Psoas muscle (tissue), 8 donors: ENCODE results near the gene NSL1. TPM values are rescaled to one million over a fixed set of nuclear protein-coding genes. Genes with fewer than 3 reads are reported as not detected.
"Not testable (repeated sequence)": the region's sequence is repeated elsewhere in the genome, so short reads cannot be mapped to it uniquely, and the experiment has no call there.

Source experiments
- ATAC-seq, 4 donors: fragments of 200-7000 bp; cut with Tn5 transposase; one replicate each; pipeline ENCODE4 v1.9.1; 2020; ENCODE audit warnings: moderate library complexity in 3 of 4, mild to moderate bottlenecking in 2 of 4
- DNase-seq, 2 donors: peaks; one replicate each; pipeline ENCODE4 v3.0.0-alpha.2; 2020
- H3K27ac ChIP-seq: fragments of 200-600 bp; one replicate; pipeline ENCODE4 v1.8.0; 2022
- H3K27me3 ChIP-seq, 3 donors: fragments of 200-600 bp in 1 of 3; one replicate each; pipeline versions ENCODE4 v1.6.1 to v1.8.0; 2013 to 2022; ENCODE audit warnings: low read length in 2 of 3, mild to moderate bottlenecking in 2 of 3, moderate library complexity in 1 of 3; ENCODE audit not compliant: insufficient read depth in 3 of 3
- H3K36me3 ChIP-seq, 2 donors: fragments of 200-600 bp in 1 of 2; one replicate each; pipeline versions ENCODE4 v1.6.1 to v1.8.0; 2013 to 2022; ENCODE audit warnings: low read depth in 1 of 2, mild to moderate bottlenecking in 1 of 2, moderate library complexity in 1 of 2; ENCODE audit not compliant: insufficient read depth in 1 of 2
- H3K4me1 ChIP-seq: fragments of 200-600 bp; one replicate; pipeline ENCODE4 v1.8.0; 2022
- H3K4me3 ChIP-seq: fragments of 200-600 bp; one replicate; pipeline ENCODE4 v1.8.0; 2022; ENCODE audit warnings: mild to moderate bottlenecking
- H3K9me3 ChIP-seq: fragments of 200-600 bp; one replicate; pipeline ENCODE4 v1.8.0; 2022
- WGBS, 3 donors: extraction: QIAGEN DNeasy Blood & Tissue Kit; methylation state at CpG; one replicate each; pipeline versions ENCODE4 v1.1.6 to v1.1.7; 2013; 5-methylcytosine and 5-hydroxymethylcytosine counted together
- intact Hi-C, 2 donors: fragments of 100-400 bp; cut with DNase I; formaldehyde crosslinking; loops; one replicate each; pipeline versions ENCODE4 v1.11.0 to v1.14.2; 2022
- polyA plus RNA-seq, 3 donors: library from polyadenylated mRNA; stranded (reverse); fragments of 200-250 nt; gene quantifications; one replicate each; pipeline ENCODE4 v1.2.3, GENCODE V29; 2013
- total RNA-seq, 4 donors: library from RNA; stranded (reverse); fragmentation: NEBNext Ultra II Directional in 2 of 4; extraction: Animal tissue kit (Norgen Biotek cat#: 25700) in 2 of 4; gene quantifications; one replicate each; pipeline versions ENCODE4 v1.2.1 to v1.2.4, GENCODE V29; 2021 to 2023
- TF ChIP-seq, protein P1 (sequence below): fragments of 200-600 bp; IDR thresholded peaks from one replicate; pipeline ENCODE4 v1.8.0; 2022; ENCODE audit warnings: antibody characterized with exemption
- donor health status: healthy with polysubstance abuse.
- donor health status: DM: no; HTN: no; CAD: no; lungs with moderate emphysema.
- donor health status: Bipolar disorder and iron deficiency.
- donor health status: healthy.
- donor health status: DM: yes; HTN: yes; CAD: no.
- donor health status: DM: no; HTN: no; CAD: no.
- donor health status: DM: no; HTN: no; CAD: no.
- donor health status: DM: yes; HTN: yes; CAD: no.

NSL1 gene
- total and polyA plus RNA-seq, 7 donors = 13.2 to 34.5 (median 18.6) TPM

DNA sequence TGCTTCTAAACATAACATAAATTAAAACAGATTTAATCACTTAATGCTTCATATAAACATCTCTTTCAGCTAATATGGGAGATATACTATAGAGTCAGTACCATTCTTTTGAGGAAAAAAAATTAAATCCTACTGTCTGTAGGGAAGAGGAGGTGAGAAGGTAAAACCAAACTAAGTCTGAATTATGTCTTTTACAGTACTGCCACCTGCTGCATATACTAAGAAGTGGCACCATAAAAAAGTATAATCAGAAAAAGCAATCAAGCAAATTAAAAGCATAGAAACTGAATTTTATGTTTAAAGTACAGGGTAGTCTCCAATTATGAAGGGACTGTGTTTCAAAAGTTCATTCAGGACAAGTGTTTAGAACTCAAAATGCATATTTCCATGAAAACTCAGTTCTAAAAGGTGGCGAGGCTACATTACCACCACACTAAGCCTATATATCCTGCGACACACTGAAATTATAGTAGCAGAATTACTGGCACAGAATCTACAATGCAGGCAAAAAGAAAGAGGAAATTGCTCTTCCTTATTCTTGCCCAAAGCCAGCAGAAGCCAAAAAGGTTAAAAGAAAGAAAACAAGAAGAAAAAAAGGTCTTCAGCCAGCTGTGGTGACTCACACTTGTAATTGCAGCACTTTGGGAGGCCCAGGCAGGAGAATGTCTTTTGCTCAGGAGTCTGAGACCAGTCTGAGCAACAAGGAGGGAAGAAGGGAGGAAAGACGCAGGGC is 9.0 kb downstream of the NSL1 start:
- intact Hi-C loops = loop anchor here in 1 of 2 donors (2.0 to 5.0 kb wide), 2 partner anchors 118 to 305 kb away; no protein-coding TSS in a partner anchor
- WGBS, 3 donors = 91 to 94% (median 94%) methylated on average over 3 of the region's 3 CpGs
- peaks cover 0 to 74% of the 10 kb centered on the region in 2 donors for H3K36me3 ChIP-seq
- H3K27ac ChIP-seq = no peak overlapping the region
- H3K27me3 ChIP-seq = no peaks in the 10 kb centered on the region
- no peaks in the 10 kb centered on the region for H3K9me3 ChIP-seq
- ATAC-seq = peak in 2 of 4 donors; percentile 27 to 63
- H3K4me3 ChIP-seq = no peak overlapping the region
- TF ChIP-seq, protein P1, sequence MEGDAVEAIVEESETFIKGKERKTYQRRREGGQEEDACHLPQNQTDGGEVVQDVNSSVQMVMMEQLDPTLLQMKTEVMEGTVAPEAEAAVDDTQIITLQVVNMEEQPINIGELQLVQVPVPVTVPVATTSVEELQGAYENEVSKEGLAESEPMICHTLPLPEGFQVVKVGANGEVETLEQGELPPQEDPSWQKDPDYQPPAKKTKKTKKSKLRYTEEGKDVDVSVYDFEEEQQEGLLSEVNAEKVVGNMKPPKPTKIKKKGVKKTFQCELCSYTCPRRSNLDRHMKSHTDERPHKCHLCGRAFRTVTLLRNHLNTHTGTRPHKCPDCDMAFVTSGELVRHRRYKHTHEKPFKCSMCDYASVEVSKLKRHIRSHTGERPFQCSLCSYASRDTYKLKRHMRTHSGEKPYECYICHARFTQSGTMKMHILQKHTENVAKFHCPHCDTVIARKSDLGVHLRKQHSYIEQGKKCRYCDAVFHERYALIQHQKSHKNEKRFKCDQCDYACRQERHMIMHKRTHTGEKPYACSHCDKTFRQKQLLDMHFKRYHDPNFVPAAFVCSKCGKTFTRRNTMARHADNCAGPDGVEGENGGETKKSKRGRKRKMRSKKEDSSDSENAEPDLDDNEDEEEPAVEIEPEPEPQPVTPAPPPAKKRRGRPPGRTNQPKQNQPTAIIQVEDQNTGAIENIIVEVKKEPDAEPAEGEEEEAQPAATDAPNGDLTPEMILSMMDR = peak; percentile 56
- DNase-seq = no peak
- no peaks in the 10 kb centered on the region for H3K4me1 ChIP-seq

DNA sequence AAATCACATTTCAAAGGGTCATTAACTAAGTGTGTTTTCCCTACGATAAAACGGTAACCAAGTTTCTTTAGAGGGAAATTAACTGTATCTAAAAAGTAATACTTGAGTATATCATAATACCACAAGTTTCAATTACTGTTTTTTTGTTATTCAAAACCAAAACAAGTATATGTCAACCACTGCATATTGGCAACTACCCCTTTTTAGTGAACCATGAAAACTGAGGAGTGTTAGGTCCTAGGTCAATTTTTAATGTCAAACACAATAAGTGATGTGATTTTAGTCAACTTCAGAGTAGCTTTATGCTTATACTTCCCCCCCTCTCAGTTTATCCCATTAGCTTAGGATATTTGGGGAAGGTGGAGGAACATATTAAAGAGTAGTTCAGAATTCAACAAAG is 10.4 kb downstream of the NSL1 start:
- WGBS, 3 donors = 94 to 98% (median 95%) methylated on average over 2 of the region's 2 CpGs
- H3K4me1 ChIP-seq = no peaks in the 10 kb centered on the region
- ATAC-seq (no peak), DNase-seq (no peak)
- no peaks in the 10 kb centered on the region for H3K27me3 ChIP-seq
- no peak overlapping the region for H3K4me3 ChIP-seq
- no peaks in the 10 kb centered on the region for H3K9me3 ChIP-seq
- no peak overlapping the region for H3K27ac ChIP-seq
- intact Hi-C loops = loop anchor here in 1 of 2 donors (5.0 kb wide), 1 partner anchor 304 kb away; no protein-coding TSS in a partner anchor
- TF ChIP-seq, protein P1 = no peak
- peaks cover 0 to 66% of the 10 kb centered on the region in 2 donors for H3K36me3 ChIP-seq

DNA sequence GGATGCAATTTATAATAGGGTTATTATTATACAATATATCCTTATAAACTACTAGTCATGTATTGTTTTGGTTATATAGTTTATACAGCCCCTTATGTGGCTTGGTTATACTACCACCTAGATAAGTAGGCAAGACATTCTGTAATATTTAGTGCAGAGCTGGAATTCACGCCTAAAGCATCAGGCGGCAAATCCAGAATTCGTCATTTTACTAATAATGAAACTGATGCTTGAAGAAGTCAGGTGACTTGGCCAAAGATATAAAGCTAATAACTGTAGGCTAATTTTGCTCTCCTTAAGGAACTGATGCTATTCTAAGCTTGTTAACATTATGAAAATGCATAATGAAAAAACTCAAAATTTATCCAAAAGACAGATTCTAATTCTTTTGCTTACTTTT is 10.8 kb downstream of the NSL1 start:
- Histone ChIP-seq H3K36me3 (peaks cover 0 to 61% of the 10 kb centered on the region in 2 donors), H3K27me3 (no peaks in the 10 kb centered on the region), H3K9me3 (no peaks in the 10 kb centered on the region), H3K4me1 (no peaks in the 10 kb centered on the region), H3K4me3 (no peak overlapping the region), H3K27ac (no peak overlapping the region)
- ATAC-seq (no peak), DNase-seq (no peak)
- intact Hi-C loops = loop anchor here in 1 of 2 donors (5.0 kb wide), 1 partner anchor 303 kb away; no protein-coding TSS in a partner anchor
- WGBS, 3 donors = 93 to 95% (median 93%) methylated on average over 3 of the region's 3 CpGs
- TF ChIP-seq, protein P1 = no peak

DNA sequence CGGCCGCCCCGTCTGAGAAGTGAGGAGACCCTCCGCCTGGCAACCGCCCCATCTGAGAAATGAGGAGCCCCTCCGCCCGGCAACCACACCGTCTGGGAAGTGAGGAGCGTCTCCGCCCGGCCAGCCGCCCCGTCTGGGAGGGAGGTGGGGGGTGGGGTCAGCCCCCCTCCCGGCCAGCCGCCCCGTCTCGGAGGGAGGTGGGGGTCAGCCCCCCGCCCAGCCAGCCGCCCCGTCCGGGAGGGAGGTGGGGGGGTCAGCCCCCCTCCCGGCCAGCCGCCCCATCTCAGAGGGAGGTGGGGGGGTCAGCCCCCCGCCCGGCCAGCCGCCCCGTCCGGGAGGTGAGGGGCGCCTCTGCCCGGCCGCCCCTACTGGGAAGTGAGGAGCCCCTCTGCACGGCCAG is 12.5 kb downstream of the NSL1 start:
- H3K4me1 ChIP-seq, H3K27ac ChIP-seq, H3K4me3 ChIP-seq, H3K9me3 ChIP-seq, ATAC-seq, DNase-seq, intact Hi-C loops, H3K27me3 ChIP-seq: not testable (repeated sequence)
- 96 to 97% (median 97%) methylated on average over 5 to 30 of the region's 32 CpGs for WGBS, 3 donors
- peaks cover 0 to 44% of the 10 kb centered on the region in 2 donors for H3K36me3 ChIP-seq

DNA sequence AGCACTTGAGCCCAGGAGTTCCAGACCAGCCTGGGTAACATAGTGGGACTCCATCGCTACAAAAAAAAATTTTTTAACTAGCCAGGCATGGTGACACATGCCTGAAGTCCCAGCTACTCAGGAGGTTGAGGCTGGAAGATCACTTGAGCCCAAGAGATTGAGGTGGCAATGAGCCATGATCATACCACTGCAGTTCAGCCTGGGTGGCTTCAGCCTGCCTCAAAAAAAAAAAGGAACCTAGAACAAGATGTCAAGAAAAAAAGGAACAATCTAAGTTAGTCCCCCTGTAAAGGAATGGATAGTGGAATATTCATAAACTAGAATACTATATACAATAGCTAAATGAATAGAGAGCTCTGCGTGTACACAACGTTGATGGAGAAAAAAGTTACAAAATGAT is 14.4 kb downstream of the NSL1 start:
- Histone ChIP-seq H3K4me3 (no peak overlapping the region), H3K4me1 (no peaks in the 10 kb centered on the region), H3K9me3 (no peaks in the 10 kb centered on the region), H3K36me3 (peaks cover 0 to 26% of the 10 kb centered on the region in 2 donors), H3K27ac (no peak overlapping the region), H3K27me3 (no peaks in the 10 kb centered on the region)
- DNase-seq = no peak
- intact Hi-C loops = no loop called here
- 91 to 97% (median 92%) methylated on average over 3 of the region's 3 CpGs for WGBS, 3 donors
- no peak for ATAC-seq
- TF ChIP-seq, protein P1 = no peak
